Stimulated activated memory B cell treated with anti-CD40 and anti-IgM and Interleukin-4, amounts not matched to agents 10 μg/mL and 1 μg/mL and 100 μg/mL, for 72 hours (primary cell): ENCODE data around the gene GPR35.
"Not testable (repeated sequence)": the region's sequence is repeated elsewhere in the genome, so short reads cannot be mapped to it uniquely, and the experiment has no call there.

ENCODE experiments used
- ATAC-seq: fragments of 150-1000 bp; cut with Tn5 transposase; 2 replicates; pipeline ENCODE4 v1.10.0; 2021
- H3K27ac Mint-ChIP-seq: one replicate; pipeline ENCODE4 v1.8.0; 2022; ENCODE audit warnings: mild to moderate bottlenecking, mixed read lengths
- H3K27me3 Mint-ChIP-seq: one replicate; pipeline ENCODE4 v1.8.0; 2022; ENCODE audit warnings: mixed read lengths
- H3K36me3 Mint-ChIP-seq: one replicate; pipeline ENCODE4 v1.8.0; 2022; ENCODE audit warnings: mixed read lengths
- H3K4me1 Mint-ChIP-seq: one replicate; pipeline ENCODE4 v1.8.0; 2022; ENCODE audit warnings: mixed read lengths
- H3K4me3 Mint-ChIP-seq: one replicate; pipeline ENCODE4 v1.8.0; 2022; ENCODE audit warnings: mild to moderate bottlenecking, moderate library complexity, mixed read lengths
- H3K9me3 Mint-ChIP-seq: one replicate; pipeline ENCODE4 v1.8.0; 2022; ENCODE audit warnings: mixed read lengths

The GPR35 gene

DNA sequence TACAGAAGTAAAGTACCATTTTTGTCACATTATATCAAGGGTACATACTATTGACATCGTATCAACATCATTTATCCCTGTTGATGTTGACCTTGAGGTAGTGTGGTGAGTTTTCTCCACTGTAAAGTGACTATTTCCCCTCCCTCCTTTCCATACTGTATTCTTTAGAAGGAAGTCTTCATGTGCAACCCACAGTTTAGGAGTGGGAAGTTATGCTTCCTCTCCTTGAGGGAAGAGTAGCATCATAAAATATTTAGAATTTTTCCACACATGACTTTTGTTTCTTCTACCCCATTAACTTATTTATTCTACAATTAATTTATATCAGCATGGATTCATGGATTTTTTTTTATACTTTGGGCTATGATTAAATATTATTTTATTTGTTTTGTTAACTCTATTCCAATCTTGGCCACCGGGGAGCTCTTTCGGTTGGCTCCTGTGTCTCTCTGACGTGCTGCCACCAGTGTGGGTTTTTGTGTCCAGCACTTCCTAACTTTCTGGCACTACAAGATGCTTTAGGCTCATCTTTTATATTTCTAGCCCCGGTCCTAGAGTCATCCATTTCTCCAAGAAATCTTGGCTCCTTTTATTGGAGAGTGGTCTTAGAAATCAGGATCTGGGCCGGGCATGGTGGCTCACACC, 38.4 kb downstream of the GPR35 start:
- H3K4me1 Mint-ChIP-seq = no peaks in the 10 kb centered on the region
- H3K9me3 Mint-ChIP-seq = peaks cover 12% of the 10 kb centered on the region
- H3K36me3 Mint-ChIP-seq = peaks cover 6% of the 10 kb centered on the region
- ATAC-seq = no peak
- H3K27me3 Mint-ChIP-seq = peaks cover 68% of the 10 kb centered on the region
- H3K4me3 Mint-ChIP-seq = no peak overlapping the region
- no peak overlapping the region for H3K27ac Mint-ChIP-seq

DNA sequence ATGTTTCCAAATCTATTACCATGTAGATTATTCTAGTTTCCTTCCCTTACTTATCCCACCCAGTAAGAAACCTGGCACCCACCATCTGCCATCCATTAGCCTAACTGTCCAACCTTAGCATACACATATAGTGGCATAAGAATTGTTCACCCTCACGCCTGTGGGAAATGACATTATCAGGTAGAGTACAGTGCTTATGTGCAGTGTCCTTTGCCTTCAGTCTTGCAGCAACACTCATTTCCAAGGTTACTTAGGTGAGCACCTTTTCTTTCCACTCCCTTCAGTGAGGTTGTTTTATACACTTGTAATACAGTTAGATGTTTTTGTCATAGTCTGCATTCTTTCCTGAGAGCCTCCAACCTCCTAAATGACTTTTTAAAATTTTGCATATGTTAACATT, 39.3 kb downstream of the GPR35 start:
- Mint-ChIP-seq H3K27me3 (peaks cover 58% of the 10 kb centered on the region), H3K9me3 (peaks cover 12% of the 10 kb centered on the region)
- ATAC-seq = no peak

DNA sequence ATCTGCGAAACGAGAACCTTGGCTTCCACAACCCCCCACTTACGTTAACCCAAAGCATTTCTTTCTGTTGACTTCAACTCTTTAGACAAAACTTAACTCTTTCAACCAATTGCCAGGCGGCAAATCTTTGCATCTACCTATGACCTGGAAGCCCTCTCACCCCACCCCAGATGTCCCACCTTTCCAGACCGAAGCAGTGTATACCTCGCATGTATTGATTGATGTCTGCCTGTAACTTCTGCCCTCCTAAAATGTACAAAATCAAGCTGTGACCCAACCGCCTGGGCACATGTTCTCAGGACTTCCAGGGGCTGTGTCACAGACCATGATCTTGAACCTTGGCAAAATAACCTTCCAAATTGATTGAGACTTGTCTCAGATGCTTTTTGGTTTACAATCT, 45.1 kb downstream of the GPR35 start:
- ATAC-seq = no peak
- Mint-ChIP-seq H3K36me3 (no peaks in the 10 kb centered on the region), H3K9me3 (peaks cover 5% of the 10 kb centered on the region), H3K27ac (no peak overlapping the region), H3K4me3 (no peak overlapping the region), H3K27me3 (peaks cover 34% of the 10 kb centered on the region), H3K4me1 (no peaks in the 10 kb centered on the region)

More for the DNA sequence above, 39.3 kb downstream of the GPR35 start:
- no peak overlapping the region for H3K4me3 Mint-ChIP-seq
- no peak overlapping the region for H3K27ac Mint-ChIP-seq
- H3K36me3 Mint-ChIP-seq = peaks cover 6% of the 10 kb centered on the region
- H3K4me1 Mint-ChIP-seq = no peaks in the 10 kb centered on the region

DNA sequence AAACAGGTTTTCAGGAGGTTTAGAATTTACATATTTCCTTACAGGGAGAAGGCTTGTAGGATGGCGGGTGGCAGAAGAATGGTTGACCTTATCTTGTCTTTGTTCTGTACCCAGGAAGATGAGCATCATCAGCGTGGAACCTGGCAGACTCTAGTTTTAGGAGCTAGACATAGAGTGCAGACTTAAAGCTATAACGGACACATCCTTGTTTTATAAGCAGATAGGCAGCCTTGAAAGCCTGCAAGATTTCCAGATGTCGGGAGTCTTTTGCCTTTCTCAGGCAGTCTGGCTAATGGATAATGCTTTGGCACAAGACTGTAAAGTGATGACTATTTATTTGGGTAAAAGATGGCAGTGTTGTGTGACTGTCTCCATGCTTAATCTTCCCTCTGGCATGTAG, 45.7 kb downstream of the GPR35 start:
- Mint-ChIP-seq H3K4me3 (no peak overlapping the region), H3K27me3 (peaks cover 30% of the 10 kb centered on the region), H3K27ac (no peak overlapping the region), H3K36me3 (no peaks in the 10 kb centered on the region), H3K4me1 (no peaks in the 10 kb centered on the region), H3K9me3 (peaks cover 4% of the 10 kb centered on the region)
- no peak for ATAC-seq

DNA sequence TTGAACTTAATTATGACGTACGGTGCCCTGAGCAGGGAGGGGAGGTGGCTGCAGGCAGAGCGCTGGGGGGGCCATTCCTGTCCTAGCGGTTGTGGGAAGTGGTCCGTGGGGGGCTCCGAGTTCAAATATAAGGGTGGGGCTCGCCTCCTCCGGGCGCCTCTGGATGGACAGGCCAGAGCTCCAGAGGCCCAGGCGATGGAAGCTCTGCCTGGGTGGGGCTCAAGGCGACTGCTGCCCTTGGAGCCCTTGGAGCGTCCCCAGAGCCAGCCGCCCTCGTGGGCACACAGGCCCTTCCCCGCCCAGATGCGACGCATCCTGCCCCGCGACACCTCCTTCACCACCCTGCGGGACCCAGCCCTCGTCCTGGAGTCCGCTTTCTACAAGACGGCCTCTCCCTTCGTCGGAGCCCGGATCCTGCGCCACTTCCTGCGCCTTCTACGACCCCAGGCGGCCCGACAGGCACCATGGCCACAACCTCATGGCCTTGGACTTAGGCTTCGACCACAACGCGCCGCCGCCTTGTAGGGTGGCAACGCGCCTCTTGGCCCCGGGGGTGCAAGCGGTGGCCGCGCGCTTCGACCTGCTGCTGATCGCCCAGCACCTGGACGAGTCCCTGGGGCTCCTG, 46.9 kb downstream of the GPR35 start:
- Mint-ChIP-seq H3K4me1 (no peaks in the 10 kb centered on the region), H3K27me3 (peaks cover 18% of the 10 kb centered on the region), H3K9me3 (no peaks in the 10 kb centered on the region), H3K36me3 (no peaks in the 10 kb centered on the region), H3K4me3 (no peak overlapping the region), H3K27ac (no peak overlapping the region)
- no peak for ATAC-seq

DNA sequence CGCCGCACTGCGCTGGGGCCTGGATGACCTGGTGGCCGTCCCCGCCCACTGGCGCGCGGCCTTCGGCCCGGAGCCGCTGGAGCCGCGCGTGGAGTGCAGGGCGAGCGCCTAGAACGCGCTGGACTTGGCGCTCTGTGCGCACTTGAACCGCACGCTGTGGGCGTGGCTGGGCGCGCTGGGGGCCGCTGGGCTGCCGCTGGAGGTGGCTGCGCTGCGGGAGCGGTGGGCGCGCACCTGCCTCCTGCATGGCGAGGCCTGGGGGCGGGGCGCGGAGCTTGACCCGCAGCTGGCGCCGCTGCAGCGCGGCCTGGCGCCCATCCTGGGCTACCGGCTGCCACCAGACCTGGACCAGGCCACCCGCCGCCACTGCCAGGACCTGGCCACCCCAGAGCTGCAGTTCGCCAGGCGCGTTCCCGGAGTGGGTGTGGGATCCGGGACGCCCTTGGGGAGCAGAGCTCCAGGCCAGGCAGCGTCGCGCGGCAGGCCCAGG, 47.5 kb downstream of the GPR35 start:
- Mint-ChIP-seq H3K36me3 (no peaks in the 10 kb centered on the region), H3K27me3 (peaks cover 12% of the 10 kb centered on the region), H3K9me3 (no peaks in the 10 kb centered on the region), H3K27ac (no peak overlapping the region), H3K4me1 (no peaks in the 10 kb centered on the region), H3K4me3 (no peak overlapping the region)
- ATAC-seq = no peak

DNA sequence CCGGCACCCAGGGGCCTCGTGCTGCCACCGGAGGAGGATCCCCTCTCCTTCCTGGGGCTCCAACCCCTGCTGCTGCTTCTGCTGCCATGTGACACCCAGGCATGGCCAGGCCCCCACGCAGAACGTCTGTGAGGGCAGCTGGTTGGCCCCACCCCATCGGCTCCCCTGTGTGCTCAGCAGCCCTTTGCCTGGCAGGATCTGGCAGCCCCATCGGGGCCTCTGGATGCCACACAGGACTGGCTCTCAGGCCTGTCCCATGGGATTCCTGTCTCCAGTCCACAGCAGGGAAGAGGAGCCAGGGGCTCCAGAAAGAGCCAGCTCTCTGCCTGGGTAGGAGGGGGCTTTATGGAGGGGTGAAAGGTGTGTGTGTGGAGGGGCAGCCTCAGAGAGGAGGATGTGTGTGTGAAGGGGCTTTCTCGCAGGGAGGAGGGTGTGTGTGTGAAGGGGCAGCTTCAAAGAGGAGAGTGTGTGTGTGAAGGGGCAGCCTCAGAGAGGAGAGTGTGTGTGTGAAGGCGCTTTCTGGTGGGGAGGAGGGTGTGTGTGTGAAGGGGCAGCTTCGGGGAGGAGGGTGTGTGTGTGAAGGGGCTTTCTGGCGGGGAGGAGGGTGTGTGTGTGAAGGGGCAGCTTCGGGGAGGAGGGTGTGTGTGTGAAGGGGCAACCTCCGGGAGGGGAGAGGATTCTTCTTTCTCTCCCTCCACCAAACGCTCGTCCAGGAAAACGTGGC, 49.3 kb downstream of the GPR35 start:
- not testable (repeated sequence) for H3K9me3 Mint-ChIP-seq, ATAC-seq, H3K4me1 Mint-ChIP-seq, H3K27ac Mint-ChIP-seq, H3K4me3 Mint-ChIP-seq, H3K36me3 Mint-ChIP-seq
- H3K27me3 Mint-ChIP-seq = peaks cover 10% of the 10 kb centered on the region

DNA sequence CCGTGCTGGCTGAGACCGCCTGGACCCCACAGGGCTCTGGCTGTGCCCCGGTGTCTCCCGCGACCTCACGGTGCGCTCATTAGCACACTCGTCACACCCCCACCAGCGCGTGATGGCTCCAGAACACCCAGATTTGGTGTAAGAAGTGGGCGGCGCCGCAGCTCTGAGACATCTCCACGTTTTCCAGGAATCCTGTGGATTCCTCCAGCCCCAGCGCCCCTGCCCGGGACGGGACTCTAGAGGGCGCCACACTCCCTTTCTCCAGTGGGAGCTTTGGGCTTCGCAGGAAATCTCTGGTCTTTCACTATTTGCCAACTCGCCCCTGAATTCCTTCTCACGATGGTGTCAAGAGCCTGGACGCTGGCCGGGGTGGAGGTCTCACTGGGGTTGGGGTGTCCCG, 50.1 kb downstream of the GPR35 start:
- not testable (repeated sequence) for H3K4me3 Mint-ChIP-seq, H3K36me3 Mint-ChIP-seq, H3K9me3 Mint-ChIP-seq, ATAC-seq, H3K4me1 Mint-ChIP-seq, H3K27ac Mint-ChIP-seq
- peaks cover 10% of the 10 kb centered on the region for H3K27me3 Mint-ChIP-seq

DNA sequence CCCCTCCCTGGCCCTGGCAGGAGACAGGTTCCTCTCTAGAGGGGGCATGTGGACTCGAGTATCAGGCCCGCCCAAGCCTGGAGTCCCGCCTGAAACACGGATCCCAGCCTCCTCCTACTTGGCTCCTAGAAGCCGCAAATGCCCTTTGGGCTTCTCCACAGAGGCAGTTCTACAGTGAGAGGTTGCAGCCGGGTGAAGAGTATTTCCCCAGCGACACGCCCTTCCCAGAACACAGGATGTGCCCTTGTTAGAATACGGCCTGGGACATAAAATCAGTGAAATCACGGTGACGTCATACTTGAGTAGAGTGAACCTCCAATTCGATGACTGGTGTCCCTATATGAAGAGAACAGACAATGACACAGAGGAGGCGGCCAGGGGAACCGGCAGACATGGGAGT, 52.8 kb downstream of the GPR35 start:
- not testable (repeated sequence) for H3K9me3 Mint-ChIP-seq, H3K27ac Mint-ChIP-seq, H3K36me3 Mint-ChIP-seq, H3K4me1 Mint-ChIP-seq, H3K4me3 Mint-ChIP-seq, ATAC-seq
- peaks cover 11% of the 10 kb centered on the region for H3K27me3 Mint-ChIP-seq

DNA sequence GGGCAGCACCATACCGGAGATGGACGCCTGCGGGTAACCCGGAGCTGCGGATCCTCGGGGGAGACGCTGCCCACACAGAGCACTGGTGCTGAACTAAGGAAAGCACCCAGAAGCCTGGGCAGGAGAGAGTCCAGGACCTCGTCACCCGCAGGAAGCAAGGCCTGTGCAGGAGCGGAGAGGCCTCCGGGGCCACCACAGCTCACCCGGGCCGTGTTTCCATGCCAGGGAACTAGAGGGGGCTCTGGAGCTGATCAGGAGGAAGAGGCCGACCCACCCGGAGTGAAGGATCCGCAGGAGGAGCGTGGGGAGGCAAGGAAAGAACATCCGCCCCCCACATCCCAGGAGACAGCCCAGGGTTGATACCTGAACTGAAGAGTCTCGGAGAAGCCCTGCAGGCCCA, 53.6 kb downstream of the GPR35 start:
- H3K4me3 Mint-ChIP-seq, H3K27ac Mint-ChIP-seq, H3K36me3 Mint-ChIP-seq, ATAC-seq, H3K9me3 Mint-ChIP-seq, H3K4me1 Mint-ChIP-seq: not testable (repeated sequence)
- H3K27me3 Mint-ChIP-seq = peaks cover 20% of the 10 kb centered on the region

DNA sequence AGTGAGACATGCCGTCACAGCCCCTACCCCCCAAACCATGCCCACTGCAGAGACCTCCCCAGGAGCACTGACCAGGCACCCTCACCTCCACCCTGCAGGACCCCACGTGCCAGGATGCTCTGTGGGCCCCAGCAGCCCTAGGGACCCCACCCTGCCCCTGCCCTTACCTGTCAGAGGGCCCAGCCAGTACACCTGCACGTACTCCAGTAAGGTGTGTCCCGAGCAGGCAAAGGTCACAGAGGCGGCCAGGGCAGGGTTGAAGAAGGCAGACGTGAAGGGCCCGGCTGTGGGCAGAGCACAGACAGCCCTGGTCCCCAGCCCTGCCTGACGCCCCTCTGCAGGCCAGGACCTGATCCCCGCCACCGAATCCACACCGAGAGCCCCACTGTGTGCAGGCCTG, 54.9 kb downstream of the GPR35 start:
- not testable (repeated sequence) for H3K4me3 Mint-ChIP-seq, H3K36me3 Mint-ChIP-seq, H3K4me1 Mint-ChIP-seq, H3K9me3 Mint-ChIP-seq, H3K27ac Mint-ChIP-seq
- peaks cover 17% of the 10 kb centered on the region for H3K27me3 Mint-ChIP-seq
- peak; percentile 3 for ATAC-seq
